Measurements from ENCODE around the gene SH3PXD2B.
"Not testable (repeated sequence)": the region's sequence is repeated elsewhere in the genome, so short reads cannot be mapped to it uniquely, and the experiment has no call there.

SH3PXD2B gene

DNA sequence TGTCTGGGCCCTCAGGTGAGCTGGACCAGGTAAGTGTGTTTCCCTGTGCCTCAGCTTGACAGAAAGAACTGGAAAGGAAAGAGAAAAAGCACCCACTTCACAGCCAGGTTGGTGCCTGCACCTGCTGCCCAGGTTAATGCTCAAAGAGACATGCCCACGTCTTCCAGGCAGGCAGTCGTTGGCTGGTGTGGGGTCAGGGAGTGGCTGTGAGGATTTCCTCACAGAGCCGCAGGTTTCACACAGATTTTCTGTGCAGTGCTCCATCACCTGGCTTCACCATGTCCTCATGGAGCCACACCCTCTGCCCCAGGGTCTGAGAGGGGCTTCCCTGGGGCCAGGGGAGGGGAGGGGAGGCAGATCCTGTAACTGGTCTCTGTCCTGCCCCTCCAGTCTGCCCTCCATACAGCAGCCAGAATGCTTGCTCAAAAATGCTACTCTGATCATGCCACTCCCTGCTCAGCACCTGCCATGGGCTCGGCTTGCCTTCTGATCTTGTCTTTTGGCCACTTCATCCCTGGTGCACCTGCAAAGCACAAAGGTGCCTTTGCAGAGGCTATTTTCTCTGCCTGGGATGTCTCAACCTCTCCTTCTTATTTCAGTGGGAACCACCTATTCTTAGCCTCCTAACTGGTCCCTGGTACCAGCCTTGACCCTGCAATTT, 88.2 kb downstream of the SH3PXD2B start:
- DNase-seq (ENCODE audit: low read depth in 2 of 2): no peak

DNA sequence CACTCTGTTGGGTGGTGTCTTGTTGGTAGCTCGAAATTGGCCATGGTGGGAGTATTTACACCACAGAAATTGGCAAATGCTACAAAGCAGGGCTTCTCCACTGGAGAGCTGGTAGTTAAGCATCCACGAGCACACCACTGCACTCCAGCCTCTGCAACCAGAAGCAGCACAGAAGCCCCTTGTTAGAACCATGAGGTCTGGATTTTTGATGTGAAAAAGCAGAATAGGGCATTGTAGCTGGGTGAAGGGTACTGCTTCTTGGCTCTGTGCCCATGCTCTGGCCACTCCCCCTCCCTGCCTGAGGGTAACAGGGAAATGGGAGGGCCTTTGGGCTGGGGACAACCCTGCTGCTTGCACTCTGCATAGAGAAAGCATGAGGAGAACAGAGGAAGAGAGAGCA, 89.6 kb downstream of the SH3PXD2B start:
- DNase-seq (ENCODE audit: low read depth in 2 of 2): no peak

DNA sequence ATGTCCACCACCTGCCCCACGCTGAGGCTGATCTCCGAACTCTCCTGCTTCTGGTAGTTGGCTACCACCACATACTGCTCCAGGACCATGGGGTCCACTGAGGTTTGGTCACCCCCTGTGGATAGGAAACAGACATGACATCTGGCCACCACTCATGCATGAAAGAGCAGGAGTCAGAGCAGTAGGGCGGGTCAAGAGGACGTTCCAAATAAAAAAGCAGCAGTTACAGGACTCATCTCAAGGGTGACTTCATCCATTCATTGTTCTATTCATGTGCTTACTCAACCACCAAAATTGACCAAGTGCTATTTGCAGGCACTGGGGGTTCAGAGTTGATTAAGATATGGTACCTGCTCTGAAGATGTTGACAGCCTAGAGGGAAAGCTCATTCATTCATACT, 91.6 kb downstream of the SH3PXD2B start:
- DNase-seq (ENCODE audit: low read depth in 2 of 2): no peak

DNA sequence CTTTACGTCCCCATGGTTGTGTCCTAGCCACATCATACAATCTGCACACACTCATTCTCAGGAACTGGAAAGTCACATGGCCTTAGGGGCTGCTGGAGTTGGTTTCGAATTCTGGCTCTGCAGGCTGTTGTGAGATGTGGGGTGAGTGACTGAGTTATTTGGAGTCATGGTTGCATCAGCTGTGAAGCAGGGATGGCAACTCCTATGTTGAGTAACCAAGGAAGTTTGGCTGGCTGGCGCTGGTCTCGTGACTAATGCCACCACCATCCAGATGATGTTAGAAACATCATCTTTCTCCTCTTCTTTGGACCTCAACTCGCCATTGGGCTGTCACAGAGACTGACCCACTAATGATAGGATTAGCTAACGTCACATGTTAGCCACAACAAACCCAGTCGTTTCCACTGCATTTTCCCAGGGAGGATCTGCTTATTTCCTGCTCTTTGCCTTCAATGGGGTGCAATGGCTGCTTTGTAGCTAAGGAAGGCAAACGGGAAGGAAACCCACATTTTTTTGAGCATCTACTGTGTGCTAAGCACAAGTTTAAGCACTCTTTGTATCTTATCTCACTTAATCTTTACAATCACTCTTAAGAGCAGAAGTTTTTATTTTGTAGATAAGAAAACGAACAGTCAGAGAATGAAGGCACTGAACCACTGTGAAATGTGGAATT, 92.6 kb downstream of the SH3PXD2B start:
- DNase-seq (ENCODE audit: low read depth in 2 of 2): no peak

DNA sequence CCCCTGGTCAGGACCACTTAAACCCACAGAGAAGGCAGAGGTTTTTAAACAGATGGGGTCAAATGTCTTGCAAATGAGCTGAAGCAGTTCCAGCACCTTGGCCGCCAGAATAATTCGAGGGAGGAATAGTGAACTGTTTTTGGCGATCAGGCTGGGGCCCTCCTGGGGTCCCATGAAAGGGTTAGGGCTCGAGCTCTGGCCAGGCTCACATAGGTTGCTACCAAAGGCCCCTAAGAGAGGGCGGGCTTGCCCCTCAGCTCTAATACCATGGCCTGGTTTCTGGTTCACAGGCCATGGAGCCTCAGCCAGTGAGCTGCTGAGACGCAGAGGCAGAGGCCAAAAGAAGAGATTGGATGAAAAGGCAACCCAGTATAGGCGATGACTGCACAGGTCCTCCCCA, 96.0 kb downstream of the SH3PXD2B start:
- no peak for DNase-seq (ENCODE audit: low read depth in 2 of 2)

DNA sequence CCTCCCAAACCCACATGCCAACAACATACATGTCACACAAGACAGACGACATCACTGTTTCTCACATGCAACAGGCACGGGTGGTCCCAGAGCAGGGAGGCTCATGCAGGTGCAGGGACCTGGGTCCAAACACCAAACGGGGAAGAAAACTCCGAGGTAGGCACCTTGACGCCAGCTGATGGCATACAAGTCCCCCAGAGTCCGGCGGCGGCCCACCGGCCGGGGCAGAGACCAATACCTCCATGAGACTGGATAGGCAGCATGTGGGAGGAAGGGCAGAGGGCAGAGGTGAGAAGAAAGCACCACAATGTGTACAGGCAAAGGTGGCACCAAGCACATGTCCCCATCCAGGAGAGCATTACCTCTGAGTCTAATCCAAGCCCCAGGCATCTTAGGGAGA, 97.8 kb downstream of the SH3PXD2B start:
- DNase-seq (ENCODE audit: low read depth in 2 of 2): no peak

DNA sequence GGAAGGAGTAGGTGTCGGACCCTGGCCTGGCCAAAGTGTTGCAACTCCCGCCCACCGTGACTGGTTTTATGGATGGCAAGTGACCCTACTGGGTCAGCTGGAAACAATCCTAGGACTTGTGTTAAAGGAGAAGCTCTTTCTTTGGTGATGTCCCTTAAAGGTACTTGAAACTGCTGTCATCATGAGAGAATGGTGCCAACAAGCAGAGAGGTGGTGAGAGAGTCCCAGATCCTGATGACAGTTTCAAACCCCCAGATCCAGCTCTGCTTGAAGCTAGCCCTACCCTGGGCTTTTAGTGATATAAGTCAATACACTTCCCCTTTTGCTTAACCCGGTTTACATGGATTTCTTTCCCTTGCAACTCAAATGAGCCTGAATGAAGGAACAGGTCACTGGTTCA, 98.3 kb downstream of the SH3PXD2B start:
- DNase-seq (ENCODE audit: low read depth in 2 of 2): no peak

DNA sequence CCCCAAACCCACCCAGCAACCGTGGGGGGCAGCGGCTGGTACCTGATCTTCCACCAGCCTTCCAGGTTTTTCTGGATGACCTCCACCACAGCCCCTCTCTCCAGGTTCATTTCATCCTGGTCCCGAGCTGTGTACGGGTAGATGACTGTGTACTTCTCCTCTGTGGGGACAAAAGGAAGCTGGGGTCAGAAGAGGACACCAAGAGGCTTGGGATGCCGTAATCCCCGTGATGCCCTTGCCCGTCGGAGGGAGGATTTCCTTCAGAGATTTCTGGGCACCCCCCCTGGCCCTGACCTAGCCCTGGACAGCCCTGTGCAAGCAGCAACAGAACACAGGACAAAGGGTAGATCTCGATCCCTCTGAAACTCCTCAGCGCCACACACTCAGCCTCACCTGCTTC, 100.5 kb downstream of the SH3PXD2B start:
- no peak for DNase-seq (ENCODE audit: low read depth in 2 of 2)

DNA sequence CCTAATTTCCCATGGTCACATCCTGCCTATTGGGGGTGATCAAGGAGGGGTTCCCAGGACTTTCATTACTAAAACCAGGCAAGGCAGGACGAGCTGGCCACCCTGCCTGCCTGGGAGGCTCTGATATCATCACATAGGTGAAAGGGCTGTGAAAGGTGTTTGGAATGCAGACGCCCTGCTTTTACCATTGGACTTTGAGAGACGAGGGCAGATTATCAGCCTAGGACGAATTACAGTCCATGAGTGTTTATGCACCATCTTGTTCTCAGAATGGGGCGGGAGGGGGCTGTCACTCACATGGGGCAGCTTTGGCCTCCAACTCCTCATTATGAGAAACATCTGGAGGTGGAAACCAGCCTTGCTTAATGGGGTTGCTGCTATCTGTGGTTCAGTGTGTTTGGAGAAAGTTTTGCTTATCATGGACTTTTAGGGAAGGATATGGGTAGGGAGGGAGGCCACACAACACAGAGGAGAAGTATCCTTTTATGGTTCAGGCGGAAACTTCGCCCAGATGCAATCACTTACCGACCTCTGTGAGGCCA, 101.0 kb downstream of the SH3PXD2B start:
- DNase-seq (ENCODE audit: low read depth in 2 of 2): no peak

DNA sequence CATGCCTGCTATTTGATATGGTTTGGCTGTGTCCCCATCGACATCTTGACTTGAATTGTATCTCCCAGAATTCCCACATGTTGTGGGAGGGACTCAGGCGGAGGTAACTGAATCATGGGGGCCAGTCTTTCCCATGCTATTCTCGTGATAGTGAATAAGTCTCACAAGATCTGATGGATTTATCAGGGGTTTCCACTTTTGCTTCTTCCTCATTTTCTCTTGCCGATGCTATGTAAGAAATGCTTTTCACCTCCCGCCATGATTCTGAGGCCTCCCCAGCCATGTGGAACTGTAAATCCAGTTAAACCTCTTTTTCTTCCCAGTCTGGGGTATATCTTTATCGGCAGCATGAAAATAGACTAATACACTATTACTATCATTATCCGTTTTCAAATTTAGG, 101.8 kb downstream of the SH3PXD2B start:
- DNase-seq (ENCODE audit: low read depth in 2 of 2): not testable (repeated sequence)

DNA sequence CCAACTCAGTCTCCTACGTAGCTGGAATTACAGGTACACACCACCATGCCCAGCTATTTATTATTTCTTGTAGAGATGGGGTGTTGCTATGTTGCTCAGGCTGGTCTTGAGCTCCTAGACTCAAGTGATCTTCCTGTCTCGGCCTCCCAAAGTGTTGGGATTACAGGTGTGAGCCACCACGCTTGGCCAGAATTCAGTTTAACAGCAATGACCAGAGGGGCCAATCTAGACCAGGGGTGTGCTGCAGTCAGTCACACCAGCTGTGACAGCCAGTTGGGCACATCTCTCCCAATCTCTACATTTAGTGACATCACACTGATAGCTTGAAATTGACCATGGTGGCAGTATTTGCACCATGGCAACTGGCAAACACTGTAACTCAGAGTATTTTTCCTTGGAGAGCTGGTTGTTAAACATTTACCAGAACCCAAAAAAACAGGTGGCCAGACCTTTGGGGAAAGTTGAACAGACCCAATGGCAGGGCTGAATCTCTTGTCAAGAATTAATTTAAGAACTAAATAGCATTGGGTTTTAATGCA, 103.0 kb downstream of the SH3PXD2B start:
- no peak for DNase-seq (ENCODE audit: low read depth in 2 of 2)

DNA sequence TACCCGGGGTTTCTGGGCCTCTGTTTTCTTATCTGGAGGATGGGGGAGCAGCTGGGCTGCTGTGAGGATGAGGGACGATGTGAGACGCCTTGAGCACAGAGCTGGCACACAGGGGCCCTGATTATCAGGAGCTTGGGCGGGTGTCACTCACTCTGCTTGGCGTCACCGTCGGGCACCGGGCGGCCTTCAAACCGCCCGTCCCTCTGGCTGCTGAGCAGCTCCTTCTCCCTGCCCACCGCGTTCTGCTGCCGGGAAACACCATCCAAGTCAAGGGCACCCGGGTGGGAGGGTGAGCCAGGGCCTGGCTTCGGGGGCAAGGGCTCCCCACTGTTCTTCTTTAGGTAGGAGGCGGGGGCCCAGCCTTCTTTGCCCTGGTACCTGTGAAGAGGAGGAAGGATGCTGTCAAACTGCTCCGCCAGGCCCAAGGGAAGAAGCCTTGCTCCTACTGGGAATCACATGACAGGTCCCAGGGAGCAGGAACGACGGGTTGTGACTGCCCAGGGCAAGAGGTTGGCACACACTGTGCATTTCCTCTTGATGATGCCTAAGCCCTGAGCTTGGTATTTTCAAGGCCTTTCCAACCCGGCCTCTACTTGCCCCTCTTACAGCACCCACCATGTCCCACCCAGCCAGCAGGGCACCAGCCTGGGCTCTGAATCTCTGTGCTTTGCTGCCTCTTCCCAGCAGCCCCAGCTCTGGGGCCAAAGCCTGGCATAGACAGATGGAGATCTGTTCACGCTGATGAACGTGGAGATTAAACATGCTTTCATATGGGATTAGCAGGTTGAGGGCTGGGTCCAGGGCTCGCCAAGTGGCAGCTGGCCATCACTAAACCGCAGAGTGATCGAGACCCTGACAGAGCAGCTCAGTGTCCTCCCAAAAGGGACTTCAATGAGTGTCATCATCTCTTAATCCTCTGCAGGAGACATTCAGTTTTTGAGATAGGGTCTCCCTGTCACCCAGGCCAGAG, 103.8 kb downstream of the SH3PXD2B start:
- no peak for DNase-seq (ENCODE audit: low read depth in 2 of 2)

DNA sequence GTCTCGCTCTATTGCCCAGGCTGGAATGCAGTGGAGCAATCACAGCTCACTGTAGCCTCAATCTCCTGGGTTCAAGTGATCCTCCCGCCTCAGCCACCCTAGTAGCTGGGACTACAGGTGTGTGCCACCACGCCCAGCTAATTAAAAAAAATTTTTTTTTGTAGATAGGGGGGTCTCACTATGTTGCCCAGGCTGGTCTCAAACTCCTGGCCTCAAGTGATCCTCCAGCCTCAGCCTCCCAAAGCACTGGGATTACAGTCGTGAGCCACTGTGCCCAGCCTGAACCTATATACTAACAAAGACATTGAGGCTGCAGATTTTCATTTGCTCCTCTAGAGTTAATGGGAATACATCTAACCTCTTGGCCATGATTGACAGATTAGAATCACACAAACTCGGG, 105.6 kb downstream of the SH3PXD2B start:
- not testable (repeated sequence) for DNase-seq (ENCODE audit: low read depth in 2 of 2)

DNA sequence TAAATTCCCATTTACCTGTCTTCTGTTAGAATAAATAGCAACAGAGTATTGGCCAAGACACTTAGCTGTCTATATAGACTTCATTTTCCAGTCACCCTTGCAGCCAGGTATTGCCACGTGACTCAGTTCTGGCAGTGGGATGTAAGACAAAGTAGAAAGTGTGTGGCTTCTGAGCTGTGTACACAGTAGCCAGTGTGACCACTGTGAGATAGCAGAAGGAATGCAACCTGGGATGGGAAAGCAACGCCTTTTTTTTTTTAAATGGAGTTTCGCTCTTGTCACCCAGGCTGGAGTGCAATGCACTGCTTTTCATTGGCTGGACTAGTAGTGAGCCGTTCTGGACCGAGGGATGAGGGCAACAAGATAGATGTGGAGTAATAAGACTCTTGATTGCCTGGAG, 106.2 kb downstream of the SH3PXD2B start:
- DNase-seq (ENCODE audit: low read depth in 2 of 2): no peak

DNA sequence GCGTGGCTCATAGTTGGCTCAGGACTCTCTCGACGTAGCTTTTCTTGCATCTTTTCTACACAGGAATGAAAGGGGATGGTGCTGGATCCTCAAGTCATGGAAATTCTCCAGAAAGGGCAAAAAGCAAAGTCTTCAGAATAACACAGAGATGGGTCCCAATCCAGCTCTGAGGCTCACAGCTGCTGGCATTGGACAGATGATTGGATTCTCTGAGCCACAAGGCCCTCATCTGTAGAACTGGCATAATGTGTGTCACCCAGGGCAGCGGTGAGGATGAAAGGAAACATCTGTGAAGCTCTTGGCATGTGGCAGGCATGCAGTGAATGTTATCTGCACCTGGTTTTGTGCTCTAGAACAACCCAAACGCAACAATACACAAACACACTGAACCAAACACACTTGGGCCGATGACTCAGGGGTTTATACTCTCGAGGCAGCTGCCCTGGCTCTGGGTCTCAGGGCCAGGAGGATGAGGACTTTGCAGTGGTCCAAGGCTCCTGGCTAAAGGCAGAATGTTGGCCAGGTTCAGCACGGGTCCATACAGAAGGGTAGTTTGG, 106.8 kb downstream of the SH3PXD2B start:
- DNase-seq (ENCODE audit: low read depth in 2 of 2): no peak

DNA sequence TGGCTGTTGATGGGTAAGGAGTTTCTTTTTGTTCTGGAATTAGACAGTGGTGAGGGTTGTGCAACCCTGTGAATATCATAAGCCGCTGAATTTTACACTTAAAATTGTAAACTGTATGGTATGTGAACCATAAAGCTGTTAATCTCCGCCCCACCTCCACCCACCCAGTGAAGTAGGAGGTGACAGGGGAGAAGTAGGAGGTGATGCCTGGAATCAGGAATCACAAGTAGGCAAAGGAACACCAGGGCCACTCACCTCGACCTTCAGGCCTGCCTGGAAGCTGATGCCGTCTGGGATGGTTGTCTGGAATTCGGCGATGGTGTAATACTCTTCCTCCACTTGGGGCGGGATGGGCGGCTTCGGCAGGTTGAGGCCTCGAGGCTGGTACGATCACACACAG, 108.4 kb downstream of the SH3PXD2B start:
- no peak for DNase-seq (ENCODE audit: low read depth in 2 of 2)

DNA sequence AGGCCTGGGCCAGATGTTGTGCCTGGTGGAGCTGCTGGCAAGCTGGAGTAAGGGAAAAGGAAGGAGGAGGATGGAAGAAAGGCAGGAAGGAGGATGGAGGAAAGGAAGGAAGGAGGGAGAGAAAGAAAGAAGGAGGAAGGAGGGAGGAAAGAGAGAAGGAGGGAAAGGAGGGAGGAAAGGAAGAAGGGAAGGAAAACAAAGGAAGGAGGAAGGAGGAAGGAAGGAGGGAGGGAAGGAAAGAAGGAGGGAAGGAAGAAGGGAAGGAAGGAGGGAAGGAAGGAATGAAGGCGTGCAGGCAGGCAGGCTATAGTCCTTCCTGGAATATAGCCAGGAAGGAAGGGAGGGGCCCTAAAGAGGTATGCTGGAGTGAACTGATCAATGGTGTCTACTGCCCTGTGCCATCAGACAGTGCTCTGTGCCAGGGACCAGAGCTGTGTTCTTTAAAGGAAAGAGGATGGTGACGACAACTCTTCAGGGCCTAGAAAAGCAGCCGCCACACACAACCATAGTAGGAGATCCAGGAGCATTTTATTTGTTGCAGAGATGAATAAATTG, 109.4 kb downstream of the SH3PXD2B start:
- no peak for DNase-seq (ENCODE audit: low read depth in 2 of 2)

DNA sequence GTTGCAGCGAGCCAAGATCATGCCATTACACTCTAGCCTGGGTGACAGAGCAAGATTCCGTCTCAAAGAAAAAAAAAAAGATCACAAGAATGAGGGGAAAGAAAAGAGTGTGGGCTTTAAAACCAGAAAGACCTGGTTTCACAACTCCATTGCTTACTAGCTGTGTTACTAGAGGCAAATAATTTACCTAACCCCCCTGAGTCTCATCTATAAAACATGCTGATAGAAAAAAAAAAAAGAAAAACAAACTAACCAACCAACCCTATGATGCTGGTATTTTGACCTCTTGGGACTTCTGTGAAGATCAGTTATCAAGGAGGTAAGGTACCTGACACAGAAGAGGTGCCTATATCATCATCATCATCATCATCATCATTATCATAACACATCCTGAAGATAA, 110.6 kb downstream of the SH3PXD2B start:
- no peak for DNase-seq (ENCODE audit: low read depth in 2 of 2)

DNA sequence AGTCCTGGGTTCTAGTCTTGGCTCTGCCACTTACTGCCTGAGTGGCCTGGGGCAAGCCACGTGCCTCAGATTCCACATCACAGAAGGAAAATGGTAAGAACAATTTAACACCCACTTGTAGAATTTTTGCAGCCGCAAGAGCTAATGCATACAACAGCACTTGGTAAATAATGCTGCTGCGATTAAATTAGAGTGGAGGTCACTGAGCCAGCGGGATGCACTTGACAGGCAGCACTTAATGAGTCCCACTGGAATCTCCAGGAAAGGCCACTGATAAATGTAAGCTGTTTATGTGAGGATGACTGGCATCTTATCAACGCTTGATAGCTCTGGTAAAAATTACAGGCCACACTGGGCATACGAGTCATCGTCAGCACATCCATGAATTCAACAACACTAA, 111.4 kb downstream of the SH3PXD2B start:
- DNase-seq (ENCODE audit: low read depth in 2 of 2): no peak

DNA sequence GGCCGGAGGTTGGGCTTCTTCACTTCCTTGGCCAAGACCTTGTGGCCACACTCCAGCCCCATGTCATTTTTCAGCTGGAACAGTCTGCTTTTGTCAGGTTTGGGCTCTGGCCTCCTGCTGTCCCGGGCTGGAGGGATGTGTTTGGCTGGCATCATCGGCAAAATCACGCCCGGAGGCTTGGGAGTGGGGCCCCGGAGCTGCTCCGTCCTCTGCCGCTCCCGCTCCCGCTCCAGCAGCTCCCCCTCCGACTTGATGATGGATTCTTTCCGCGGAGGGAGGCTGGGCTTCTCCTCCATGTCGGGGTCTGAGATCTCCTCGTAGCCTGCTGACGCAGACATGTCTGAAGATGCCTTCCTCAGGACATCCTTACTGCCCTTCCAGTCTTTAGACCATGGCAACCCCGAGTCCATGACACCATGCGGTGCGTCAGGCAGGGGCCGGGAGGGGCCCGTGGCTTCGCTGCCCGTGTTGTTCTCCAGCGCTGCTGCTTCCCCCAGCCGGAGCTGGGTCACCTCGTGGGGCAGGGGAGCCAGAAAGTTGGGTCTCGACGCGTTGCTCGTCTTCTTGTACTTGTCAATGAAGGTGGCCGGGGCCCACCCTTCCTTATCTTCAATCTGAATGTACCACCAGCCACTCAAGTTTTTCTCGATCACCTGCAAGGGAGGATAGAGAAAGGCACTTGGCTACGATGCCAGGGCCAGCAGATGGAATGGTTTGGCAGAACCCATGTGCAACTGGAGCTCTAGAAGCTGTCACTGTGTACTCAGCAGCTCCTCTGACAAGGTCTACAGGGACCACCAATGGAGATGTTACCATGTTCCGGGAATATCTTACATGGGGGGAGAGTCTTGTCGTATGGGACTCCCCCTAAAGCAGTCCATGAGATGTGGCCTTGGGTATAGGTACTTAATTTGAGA, 114.8 kb downstream of the SH3PXD2B start:
- no peak for DNase-seq (ENCODE audit: low read depth in 2 of 2)

Measured in stimulated activated CD4-positive, alpha-beta T cell treated with anti-CD3 and anti-CD28 coated beads, Interleukin-1b, Interleukin-23, amount 100 ng/mL, for 1 hour (primary cell).